NCI-H2227 treated with DMSO at 0.1 percent for 48 hours (cell line): ENCODE results near the gene DUOXA2.
"Not testable (repeated sequence)": the region's sequence is repeated elsewhere in the genome, so short reads cannot be mapped to it uniquely, and the experiment has no call there.

Experiments used
- DNase-seq: peaks from one replicate; lab custom pipeline; 2025; lab: John Stamatoyannopoulos, UW

Gene DUOXA2

DNA sequence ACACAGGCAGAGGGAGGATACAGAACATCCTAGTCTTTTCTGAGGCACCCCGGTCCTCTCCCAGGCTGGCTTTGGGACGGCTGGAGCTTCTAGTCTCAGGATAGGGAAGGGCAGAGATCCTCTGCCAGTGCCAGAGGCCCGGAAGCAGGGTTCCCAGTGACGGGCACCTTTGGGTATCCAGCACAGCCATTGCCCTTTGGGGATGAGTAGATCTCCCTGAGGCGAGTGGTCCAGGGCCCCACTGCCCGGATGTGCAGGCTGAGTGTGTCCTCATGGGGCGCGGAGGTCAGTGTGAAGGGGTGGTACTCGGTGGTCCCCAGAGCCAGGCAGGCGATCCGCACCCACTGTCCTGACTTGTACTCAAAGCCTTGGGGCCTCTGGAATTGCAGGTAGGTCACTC is 18.5 kb upstream of the DUOXA2 start:
- no peak for DNase-seq

DNA sequence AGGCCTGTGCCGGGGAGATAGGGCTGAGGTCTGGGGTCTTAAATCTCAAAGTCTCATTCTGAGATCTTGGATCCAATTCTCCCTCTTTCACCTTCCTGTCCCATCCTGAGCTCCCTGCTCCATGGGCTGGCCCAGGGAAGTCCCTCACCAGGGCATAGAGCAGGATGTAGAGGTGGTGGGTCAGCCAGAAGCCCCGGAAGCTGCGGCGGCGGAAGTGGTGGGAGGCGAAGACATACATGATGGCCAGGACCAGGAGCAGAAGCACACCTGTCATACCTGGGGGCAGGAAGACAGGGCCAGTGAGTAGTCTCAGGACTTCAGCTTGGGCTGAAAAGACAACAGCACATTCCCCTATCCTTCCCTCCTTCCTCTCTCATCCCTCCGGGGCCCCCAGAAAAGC is 16.7 kb upstream of the DUOXA2 start:
- DNase-seq, result no peak

DNA sequence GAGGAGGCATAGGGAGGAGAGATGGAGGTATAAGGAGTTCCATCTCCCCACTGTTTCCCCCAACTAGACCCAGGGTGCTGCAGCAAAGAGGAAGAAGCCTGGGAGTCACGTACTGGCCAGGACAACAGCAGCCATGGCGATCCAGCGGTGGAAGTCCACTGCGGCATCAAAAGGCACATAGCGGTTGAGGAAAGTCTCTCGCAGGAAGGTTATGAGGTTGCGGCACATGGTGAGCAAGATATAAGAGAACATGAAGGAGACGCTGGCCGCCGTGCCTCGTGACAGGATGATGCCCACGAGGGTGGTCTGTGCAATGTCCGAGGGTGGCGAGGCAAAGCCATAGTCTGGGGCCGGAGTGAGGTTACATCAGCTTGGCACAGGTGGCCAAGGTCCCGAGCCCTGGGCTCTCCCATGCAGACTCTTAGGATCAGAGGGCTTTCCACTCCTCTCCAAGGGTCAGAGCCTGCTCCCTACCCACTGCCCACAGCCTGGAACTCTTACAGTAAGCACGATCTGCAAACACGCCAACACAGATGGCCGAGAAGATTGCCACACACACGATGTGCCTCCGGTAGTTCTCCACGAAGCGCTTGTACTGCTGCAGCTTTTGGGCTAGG is 14.5 kb upstream of the DUOXA2 start:
- no peak for DNase-seq

DNA sequence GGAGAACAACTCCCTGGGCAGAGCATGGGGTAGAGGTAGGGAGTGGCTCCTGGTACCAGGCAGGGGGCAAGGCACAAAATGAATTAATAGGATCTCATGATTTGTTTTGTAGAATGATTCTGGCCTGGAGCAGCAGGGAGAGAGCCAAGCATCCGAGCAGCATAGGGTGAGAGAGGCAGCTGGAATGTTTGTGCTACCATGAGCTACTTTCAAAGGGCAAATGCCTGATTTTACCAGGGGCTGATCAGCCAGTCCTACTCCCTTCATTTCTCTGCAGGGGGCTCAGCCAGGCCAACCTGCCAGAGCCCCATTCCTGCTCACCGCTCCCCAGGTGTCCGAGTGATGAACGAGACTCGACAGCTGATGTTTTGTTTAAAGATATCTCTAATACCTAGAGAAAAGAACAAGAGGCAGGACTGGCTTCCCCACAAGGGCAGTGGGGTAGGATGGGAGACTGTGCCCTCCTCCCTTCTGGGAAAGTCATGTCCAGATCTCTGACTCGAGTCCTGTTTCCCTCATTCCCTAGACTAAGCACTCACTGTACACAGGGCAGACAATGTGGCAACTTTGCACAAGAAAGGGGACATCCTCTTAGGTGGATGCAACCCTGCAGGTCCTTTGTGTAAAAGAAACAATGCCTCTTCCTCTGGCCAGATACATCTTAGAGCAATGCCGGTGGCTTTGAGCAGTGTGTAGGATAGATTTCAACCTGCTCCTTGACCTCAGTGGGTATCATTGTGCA is 13.1 kb upstream of the DUOXA2 start:
- no peak for DNase-seq

DNA sequence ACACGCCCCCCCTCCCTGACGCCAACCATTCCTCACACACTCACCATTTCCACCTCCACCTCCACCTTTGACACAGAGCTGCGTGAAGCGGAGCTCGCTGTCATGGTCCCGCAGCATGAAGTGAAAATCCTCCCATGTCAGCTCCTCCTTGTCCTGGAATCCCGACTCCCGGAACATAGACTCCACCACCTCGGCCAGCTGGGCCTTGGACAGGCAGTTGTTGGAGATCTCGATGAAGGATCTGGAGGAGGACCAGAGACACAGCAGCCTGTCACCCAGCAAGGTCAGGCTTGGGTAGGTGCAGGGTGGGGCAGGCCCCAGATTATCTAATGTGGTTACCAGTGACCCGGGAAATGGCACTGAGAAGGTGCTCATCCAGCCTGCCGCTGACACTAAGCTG is 12.4 kb upstream of the DUOXA2 start:
- no peak for DNase-seq

DNA sequence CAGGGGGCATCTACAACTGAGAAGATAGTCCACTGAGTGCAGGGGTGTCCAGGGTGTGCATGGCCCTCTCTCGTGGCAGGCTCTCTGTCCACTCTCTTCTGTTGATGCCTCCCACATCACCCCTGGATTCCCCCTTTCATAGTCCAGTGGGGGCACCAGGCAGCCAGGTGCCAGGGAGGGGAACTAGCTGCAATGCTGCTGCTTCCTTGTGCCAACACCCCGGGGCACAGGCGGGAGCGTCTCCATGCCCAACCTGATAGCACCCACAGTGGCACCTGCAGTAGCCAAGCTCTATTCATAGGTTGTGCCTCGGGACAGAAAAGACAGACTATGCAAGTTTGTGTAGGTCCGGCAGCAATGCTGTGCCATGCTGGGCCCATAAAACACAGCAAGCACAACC is 11.9 kb upstream of the DUOXA2 start:
- DNase-seq, result no peak

DNA sequence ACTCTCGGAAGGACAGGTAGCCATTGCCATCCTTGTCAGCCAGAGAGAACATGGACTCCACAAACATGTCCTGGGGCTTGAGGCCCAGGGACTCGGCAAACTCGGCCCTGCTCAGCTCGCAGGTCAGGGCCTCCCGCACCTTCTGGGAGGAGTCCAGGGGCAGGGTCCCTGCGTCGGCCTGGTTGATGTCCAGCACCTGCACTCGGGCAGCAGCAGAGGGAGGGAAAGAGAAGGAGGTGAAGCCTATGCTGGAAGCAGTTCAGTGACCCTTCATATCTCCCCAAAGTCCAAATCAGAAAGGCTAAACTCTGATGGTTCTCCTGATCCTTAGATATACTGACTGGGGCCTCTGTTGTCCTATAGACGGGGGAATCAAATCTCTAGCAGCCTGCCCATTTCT is 10.0 kb upstream of the DUOXA2 start:
- not testable (repeated sequence) for DNase-seq

DNA sequence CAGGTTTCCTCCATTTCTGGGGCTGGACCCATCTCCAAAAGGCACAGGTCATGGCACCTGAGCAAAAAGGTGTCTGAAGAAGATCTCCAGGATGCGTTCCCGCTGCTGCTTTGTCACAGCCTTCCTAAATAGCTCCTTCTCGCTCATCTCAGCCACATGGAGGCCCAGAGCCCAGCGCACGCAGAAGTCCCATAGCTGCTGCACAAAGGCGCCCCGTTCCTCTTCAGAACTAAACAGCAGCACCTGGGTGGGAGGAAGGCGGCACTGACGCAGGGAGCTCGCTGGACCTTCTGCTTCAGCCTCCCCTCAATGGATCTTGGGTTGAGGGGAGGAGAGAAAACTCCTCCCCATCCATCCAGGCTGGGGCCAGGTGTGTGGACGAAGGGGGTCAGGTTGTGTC is 8.5 kb upstream of the DUOXA2 start:
- DNase-seq, result no peak

DNA sequence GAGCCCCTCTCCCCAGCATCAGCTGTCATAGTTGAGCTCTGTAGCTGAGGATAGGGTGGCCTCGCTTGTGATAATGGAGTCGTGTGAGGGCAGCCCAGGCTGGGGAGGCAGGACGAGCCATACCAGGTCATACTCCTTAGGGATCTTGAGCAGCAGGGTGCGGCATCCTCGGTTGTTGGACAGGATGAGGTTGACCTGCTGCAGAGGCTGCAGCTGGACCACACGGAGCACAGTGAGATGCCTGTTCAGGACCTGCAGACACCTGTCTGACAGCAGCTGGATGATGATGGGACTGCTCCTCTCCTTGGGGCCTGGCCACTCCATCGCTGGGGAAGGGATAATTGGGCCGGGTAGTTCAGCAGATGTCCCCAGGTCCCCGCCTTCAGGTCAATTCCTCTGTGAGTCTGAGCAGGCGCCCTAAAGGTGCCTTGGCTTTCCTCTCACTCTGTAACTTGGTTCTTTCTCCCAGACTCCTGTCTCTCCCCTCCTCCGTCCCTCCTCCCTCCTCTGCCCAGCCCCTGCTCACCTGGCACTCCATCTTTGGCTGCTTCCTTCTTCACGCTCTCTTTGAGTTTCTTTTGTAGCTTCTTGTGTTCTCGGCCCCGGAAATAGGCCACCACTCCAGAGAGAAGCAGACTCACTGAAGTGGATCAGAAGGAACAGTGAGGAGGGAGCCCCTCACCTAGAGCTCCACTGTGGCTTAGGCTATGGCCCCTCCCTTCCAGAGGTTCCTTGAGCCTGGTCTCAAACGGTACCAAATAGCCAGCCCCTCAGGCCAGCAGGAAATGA is 7.9 kb upstream of the DUOXA2 start:
- no peak for DNase-seq

DNA sequence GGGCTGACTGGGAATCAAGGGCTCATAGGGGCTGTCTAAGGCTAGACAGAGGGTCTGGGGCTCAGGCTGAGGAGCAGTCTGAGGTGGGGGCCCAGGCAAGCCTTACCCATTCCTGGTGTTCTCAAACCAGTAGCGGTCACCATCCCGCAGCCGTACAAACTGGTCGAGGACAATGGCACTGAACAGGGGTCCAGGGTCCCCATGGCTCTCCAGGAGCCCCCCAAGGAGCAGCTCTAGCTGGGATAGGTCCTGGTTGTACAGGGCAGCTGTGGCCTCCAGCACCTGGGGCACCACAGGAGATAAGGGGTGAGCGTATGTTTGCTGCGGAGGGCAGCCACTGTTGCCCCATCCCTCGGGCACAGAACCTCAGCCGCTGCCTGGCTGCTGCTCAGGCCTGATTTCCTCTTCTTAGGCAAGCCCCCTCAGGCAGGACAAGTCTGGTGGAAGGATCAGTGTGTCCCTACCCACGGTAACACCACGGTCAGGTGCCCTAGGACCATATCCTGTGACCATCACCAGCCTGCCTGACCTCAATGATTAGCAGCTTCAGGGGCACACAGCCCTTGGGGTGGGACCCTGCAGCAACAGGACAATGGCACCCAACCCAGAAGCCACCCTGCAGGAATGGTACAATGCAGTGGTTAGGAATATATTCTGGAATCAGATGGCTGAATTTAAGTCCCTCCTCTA is 6.0 kb upstream of the DUOXA2 start:
- DNase-seq, result no peak

DNA sequence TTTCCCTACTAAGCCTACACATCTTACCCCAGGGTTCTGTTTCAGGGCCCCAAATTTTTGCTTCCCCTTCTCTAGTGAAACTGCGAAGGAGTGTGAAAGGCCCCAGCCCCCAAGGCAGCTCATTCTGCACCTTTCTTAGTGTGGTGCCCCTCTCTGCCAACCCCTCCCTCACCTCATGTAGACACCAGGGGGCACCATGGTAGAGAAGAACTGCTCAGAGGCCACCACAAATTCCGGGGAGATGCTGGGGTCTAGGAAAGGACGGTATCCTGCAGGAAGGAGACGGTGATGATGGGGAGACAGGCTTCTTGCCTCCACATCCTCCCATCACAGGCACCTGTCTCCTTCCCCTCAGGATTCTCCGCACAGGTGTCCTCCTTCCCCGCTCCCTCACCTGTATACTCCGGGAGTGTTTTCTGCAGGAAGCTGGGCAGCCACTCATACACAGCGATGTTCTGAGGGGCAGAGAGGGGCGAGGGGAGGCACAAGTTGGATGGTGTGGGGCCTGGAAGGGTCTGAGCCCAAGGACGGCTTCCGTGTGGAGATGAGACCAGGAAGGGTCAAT is 3.8 kb upstream of the DUOXA2 start:
- no peak for DNase-seq

DNA sequence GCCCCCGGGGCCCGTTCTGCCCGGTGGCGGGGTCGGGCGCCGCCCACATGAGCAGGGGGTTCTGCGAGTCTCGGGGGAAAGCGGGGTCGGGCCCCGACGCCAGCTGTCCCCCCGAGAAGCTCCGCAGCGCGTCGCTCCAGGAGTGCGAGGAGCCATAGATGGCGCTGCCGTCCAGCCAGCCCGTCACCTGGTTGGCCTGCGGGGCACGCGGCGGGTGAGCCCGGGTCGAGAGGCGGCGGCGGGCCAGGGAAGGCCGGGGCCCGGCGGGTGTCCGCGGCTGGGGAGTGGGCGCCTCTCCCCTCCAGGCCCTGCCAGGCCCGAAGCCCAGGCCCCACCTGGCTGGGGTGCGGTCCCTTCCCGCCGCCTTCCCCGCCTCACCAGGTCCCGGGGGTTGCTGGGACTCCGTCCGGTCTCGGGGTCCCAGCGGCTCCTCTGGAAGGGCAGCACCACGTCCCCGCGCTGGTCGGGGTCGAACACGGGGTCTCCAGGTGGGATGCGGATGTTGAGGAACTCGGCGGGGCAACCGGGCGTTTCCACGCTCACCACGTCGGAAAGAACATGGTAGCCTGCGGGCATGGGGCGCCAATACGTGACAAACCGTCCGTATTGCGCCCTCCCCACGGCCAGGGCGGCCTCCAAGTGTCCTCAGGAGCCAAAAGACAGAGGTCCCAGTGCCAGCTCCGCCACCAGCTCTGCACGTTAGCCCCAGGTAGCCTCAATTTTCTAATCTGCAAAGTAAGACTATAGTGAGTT is 2.6 kb upstream of the DUOXA2 start:
- DNase-seq, result no peak

DNA sequence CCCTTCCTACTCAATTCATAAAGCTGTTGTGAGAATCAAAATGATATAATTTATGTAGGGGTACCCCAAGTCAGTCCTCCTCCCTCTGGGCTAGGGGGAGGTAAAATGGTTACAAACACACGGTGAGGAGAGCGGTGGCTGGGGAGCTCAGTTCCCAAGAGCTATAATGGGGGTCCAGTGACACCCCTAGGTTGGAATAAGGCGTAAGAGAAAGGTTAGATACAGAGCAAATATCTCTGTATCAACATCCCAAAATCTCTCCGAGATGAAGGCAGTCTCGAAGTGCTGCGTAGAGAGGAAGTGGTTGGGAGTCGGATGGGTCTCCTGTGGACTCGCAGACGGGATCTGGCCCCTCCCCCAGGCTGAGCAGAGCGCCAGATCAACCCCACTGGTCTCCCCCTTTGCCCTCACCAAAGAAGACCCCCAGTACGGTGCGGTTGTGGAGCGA is 2.0 kb upstream of the DUOXA2 start:
- no peak for DNase-seq

DNA sequence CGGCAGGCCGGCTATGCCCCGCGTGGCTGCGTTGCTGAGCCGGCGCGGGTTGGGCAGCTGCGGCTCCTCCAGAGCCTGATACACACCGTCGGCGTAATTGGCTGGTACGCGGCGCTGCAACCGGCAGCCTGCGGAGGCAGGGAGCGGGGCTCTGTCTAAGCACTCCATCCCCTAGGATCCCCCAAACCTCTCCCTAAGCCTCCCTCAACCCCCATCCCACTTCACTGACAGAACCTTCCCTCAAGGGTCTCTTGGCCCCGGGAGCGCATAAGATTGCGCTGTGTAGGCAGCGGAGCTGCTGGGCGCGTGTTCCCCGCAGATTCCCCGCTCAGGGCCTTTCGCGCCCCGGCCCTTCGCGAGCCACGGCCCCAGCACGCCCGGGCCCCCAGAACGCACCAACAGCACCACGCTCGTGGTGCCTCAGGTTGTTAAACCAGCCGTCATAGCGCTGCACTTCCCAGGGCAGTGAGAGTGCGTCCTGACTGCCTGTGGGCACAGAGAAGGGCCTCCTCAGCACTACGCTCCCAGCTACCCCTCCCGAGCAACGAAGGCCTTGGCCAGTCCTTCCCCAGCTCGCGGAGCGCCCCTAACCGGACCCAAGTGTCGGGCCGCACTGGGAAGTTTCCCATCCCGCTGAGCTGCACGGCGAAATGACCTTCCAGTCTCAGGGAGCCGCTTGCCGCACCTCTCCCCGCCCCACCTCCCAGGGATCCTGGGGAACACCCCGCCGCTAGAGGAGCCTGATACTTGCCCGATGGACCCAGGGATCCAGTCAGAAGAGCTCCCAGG is 1.3 kb upstream of the DUOXA2 start:
- no peak for DNase-seq

DNA sequence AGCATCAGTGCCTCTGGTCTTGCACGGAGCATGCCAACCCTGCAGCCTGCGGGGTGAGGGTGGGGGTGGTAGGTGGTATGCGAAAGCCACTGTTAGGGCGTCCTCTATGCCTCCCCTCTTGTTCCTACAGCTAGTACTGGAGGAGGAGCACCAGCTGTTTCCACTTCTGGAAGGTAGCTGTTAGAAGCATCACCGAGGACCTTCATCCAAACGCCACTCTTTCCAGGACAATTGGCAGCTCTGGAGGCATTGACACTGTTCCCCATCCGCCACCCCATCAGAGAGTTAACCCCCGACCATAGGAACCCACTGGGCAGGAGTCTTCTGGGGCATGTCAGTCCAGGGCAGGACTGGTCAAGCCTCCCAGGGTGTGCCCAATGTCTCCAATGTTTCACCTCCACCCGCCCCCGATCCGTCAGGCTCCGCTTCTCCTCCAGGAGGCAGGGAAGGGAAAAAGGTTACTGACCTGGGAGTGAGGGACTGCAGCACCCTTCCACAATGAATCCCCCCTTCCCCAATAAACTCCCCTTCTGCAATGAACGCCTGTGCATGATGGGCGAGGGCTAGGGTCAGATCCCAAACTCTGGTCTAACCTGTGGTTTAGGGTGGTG is 641 bp upstream of the DUOXA2 start:
- DNase-seq, result no peak

DNA sequence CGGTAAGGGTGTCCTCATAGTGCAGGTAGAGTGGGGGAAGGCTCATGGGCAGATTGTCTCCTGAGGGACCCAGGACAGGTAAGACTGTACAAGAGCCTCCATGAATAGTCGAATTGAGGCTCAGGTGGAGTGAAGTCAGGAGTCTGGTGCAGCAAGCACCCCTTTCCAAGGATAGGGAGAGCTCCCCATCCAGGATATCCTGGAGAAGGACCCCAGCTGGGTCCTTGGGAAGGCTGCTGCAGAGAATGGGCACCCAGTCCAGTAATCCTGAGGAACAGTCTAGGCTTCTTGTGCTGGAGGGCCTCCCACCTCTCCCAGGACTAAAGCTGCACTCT is 592 bp downstream of the DUOXA2 start:
- no peak for DNase-seq

DNA sequence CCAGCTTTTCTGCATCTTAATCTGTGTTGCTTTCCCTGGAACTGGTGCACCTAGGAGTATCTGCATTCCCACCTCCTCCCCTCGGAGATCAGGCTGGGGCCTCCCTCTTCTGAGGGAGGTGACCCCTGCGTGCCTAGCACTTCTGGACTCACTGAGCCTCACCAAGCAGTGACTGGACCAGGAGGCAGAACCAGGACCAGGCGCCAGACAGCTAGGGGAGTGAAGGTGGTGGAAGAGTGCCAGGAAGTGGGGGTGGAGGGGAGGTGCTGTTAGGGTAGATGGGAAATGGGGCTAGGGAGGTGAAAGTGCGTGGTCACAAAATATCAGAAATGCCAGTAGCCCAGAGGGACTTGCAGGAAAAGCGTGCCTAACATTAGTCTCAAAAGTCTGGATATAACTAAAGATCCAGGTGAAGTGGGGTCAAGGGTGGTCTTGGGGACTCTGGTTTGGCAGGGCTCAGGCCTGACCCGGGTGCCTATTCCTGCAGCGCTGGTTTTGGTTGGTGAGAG is 1.2 kb downstream of the DUOXA2 start:
- DNase-seq, result no peak

DNA sequence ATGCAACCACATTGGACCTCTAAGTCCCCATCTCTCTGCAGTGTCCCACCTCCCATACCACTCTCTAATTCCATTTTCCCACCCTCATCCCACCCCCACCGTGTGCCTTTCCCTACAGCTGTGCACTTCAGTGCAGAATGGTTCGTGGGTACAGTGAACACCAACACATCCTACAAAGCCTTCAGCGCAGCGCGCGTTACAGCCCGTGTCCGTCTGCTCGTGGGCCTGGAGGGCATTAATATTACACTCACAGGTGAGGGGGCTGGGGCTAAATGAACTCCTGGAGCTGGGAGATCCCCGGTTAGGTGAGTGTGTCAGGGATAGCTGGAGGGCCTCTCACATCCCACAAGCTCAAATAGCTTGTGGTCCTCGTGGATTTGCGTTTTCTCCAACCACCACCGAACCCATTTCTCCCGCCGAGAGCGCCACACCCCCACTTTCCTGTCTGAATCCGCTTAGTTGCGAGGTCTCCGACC is 1.9 kb downstream of the DUOXA2 start:
- DNase-seq, result no peak

DNA sequence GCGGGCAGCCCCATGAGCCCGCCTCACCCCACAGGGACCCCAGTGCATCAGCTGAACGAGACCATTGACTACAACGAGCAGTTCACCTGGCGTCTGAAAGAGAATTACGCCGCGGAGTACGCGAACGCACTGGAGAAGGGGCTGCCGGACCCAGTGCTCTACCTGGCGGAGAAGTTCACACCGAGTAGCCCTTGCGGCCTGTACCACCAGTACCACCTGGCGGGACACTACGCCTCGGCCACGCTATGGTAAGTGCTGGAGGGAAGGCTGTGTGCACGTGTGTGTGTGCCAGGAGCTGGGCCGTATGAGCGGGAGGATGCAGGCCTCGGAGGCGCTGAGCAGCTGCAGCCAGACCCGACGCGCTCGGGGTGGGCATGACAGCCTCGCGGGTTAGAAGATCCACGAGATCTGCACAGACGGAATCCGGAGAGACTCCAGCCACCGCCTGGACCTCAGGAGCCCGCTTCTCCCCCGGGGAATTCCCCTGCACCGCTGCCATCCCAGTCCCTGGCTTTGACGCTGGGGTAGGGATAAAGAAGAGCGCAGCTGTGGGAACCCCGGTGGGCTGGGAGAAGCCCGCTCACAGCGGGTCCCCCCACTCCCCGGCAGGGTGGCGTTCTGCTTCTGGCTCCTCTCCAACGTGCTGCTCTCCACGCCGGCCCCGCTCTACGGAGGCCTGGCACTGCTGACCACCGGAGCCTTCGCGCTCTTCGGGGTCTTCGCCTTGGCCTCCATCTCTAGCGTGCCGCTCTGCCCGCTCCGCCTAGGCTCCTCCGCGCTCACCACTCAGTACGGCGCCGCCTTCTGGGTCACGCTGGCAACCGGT is 2.6 kb downstream of the DUOXA2 start:
- no peak for DNase-seq
